Right ventricle myocardium inferior (tissue), 1 donor: Measurements from ENCODE around the gene TBRG4. TPM values are rescaled to one million over a fixed set of nuclear protein-coding genes. Genes with fewer than 3 reads are reported as not detected.

Experiments used
- total RNA-seq: library from RNA; stranded (reverse); fragmentation: NEBNext Ultra II Directional; extraction: Animal tissue kit (Norgen Biotek cat#: 25700); gene quantifications from one replicate; pipeline ENCODE4 v1.2.1, GENCODE V29; 2021
- donor health status: DM: no; HTN: yes; CAD: no; lungs with severe emphysema.

TBRG4 gene
- total RNA-seq, 1 donor from 2014 or later = 82.4 TPM

Other genes starting within 250 kb of the TBRG4 start
- gene PURB, start 226.2 kb downstream of the TBRG4 start, total RNA-seq = 13.8 TPM
- 1.9 TPM for gene MYO1G, start 132.7 kb downstream of the TBRG4 start, total RNA-seq
- 38.7 TPM for gene CCM2, start 111.5 kb downstream of the TBRG4 start, total RNA-seq
- gene NACAD, start 22.7 kb downstream of the TBRG4 start, total RNA-seq = 6.0 TPM
- gene RAMP3, start 46.1 kb upstream of the TBRG4 start, total RNA-seq = 33.8 TPM